ENCODE results near the gene SORCS2.

The SORCS2 gene

GRCh38 chr4:7342223-7343080 is 150.1 kb downstream of the SORCS2 start:
- no peak for TF ChIP-seq CTCF (conservative IDR thresholded peaks at IDR 0.05; ENCODE audit: low read length)
- H3K4me3 ChIP-seq (ENCODE audit: low read length) = no peak overlapping the region
- no peak for DNase-seq (ENCODE audit: low read depth)

- TF ChIP-seq CTCF (conservative IDR thresholded peaks at IDR 0.05; ENCODE audit: low read length) = no peak
- no peak for DNase-seq (ENCODE audit: low read depth)
- H3K4me3 ChIP-seq (ENCODE audit: low read length) = no peak overlapping the region
Observed at GRCh38 chr4:7343081-7343655, 150.8 kb downstream of the SORCS2 start.

- H3K4me3 ChIP-seq (ENCODE audit: low read length) = no peak overlapping the region
- no peak for DNase-seq (ENCODE audit: low read depth)
- no peak for TF ChIP-seq CTCF (conservative IDR thresholded peaks at IDR 0.05; ENCODE audit: low read length)
Observed at GRCh38 chr4:7343950-7344349, 151.6 kb downstream of the SORCS2 start.

GRCh38 chr4:7344636-7345155 is 152.4 kb downstream of the SORCS2 start:
- no peak for TF ChIP-seq CTCF (conservative IDR thresholded peaks at IDR 0.05; ENCODE audit: low read length)
- DNase-seq (ENCODE audit: low read depth) = no peak
- H3K4me3 ChIP-seq (ENCODE audit: low read length) = no peak overlapping the region

GRCh38 chr4:7347981-7348380 is 155.6 kb downstream of the SORCS2 start:
- no peak overlapping the region for H3K4me3 ChIP-seq (ENCODE audit: low read length)
- TF ChIP-seq CTCF (conservative IDR thresholded peaks at IDR 0.05; ENCODE audit: low read length) = no peak
- peak; percentile 69 for DNase-seq (ENCODE audit: low read depth)

- H3K4me3 ChIP-seq (ENCODE audit: low read length) = no peak overlapping the region
- no peak for DNase-seq (ENCODE audit: low read depth)
- TF ChIP-seq CTCF (conservative IDR thresholded peaks at IDR 0.05; ENCODE audit: low read length) = no peak
Observed at GRCh38 chr4:7348946-7349900, 156.9 kb downstream of the SORCS2 start.

Data from AG10803 (cell line).